Measurements from ENCODE around the gene PIGW.

Gene PIGW

DNA sequence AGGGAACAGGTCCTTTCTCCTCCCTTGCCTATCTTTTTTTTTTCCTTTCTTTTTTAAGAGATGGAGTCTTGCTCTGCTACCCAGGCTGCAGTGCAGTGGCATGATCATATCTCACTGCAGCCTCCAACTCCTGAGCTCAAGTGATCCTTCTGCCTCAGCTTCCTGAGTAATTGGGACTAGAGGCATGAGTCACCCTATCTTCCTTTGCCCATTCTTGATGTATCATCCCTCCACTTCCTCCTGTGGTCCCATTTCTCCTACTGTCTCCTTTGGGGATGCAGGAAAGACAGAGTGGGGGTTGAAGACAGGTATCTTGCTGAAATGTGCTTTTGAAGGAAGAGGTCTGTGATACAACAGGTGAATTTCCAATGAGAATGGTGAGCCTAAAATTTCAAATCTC lies 5.7 kb upstream of the PIGW start:
- no peak overlapping the region for H3K27ac ChIP-seq (ENCODE audit: low read length)

DNA sequence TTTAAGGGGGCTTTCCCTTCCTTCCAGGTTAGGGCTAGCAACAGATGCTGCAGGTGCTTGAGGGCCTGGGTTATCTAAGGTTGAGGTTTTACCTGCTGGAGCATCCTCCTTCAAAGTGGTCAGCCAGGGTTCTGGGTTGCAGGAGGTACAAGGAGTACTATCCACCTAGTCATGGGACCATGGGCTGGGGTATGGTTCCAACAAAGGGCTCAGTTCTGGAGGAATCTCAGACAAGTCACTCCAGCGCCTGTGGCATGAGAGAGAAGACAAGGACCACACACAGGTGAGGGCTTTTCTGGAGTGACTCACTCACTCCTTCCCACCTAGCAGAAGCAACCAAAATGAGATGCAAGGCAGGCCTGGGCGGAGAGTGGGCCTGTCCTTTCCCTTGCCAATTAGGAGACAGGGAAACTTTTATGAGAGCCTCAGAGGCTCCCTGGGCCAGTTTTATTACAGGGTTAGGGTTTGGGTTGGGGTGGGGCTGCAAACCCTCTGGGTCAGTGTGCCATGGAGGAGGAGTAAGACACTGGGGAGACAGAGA lies 2.3 kb upstream of the PIGW start:
- Histone ChIP-seq H3K27ac (ENCODE audit: low read length) (no peak overlapping the region), H3K9ac (ENCODE audit: low read length) (no peak overlapping the region), H2AFZ (ENCODE audit: low read length) (no peak overlapping the region), H3F3A (ENCODE audit: insufficient read depth, low read length) (peaks cover 9% of the 10 kb centered on the region; the same call in 1 of the 2 replicates), H4K20me1 (ENCODE audit: insufficient read depth, low read length) (no peaks in the 10 kb centered on the region), H3K36me3 (replicated peaks; ENCODE audit: insufficient read depth, low read length) (peaks cover 9% of the 10 kb centered on the region), H3K27me3 (replicated peaks; ENCODE audit: insufficient read depth, low read length) (no peaks in the 10 kb centered on the region), H3K9me2 (replicated peaks; ENCODE audit: insufficient read depth, low read length) (no peaks in the 10 kb centered on the region), H3K4me2 (ENCODE audit: low read depth, low read length) (no peak overlapping the region), H3K4me1 (ENCODE audit: low read length) (peaks cover 12% of the 10 kb centered on the region), H3K9me3 (replicated peaks; ENCODE audit: insufficient read depth, low read length) (no peaks in the 10 kb centered on the region), H3K4me3 (ENCODE audit: low read length) (no peak overlapping the region), H3K79me2 (ENCODE audit: low read length) (peaks cover 52% of the 10 kb centered on the region)
- TF ChIP-seq CTCF (IDR thresholded peaks at IDR 0.05; ENCODE audit: low read length): no peak
- TF ChIP-seq EZH2 (optimal IDR thresholded peaks at IDR 0.05; ENCODE audit: low read depth, low read length): no peak
- no peak for TF ChIP-seq EZH2phosphoT487 (IDR thresholded peaks at IDR 0.05; ENCODE audit: low read length)
- no peak for DNase-seq

More for the DNA sequence above, 5.7 kb upstream of the PIGW start:
- Histone ChIP-seq H3K4me3 (ENCODE audit: low read length) (no peak overlapping the region), H2AFZ (ENCODE audit: low read length) (no peak overlapping the region), H3K36me3 (replicated peaks; ENCODE audit: insufficient read depth, low read length) (peaks cover 23% of the 10 kb centered on the region), H3K9ac (ENCODE audit: low read length) (no peak overlapping the region), H3K79me2 (ENCODE audit: low read length) (peaks cover 29% of the 10 kb centered on the region), H3K9me2 (replicated peaks; ENCODE audit: insufficient read depth, low read length) (no peaks in the 10 kb centered on the region), H3K4me1 (ENCODE audit: low read length) (peaks cover 26% of the 10 kb centered on the region), H3F3A (ENCODE audit: insufficient read depth, low read length) (peaks cover 11% of the 10 kb centered on the region), H3K27me3 (replicated peaks; ENCODE audit: insufficient read depth, low read length) (no peaks in the 10 kb centered on the region), H4K20me1 (ENCODE audit: insufficient read depth, low read length) (no peaks in the 10 kb centered on the region), H3K9me3 (replicated peaks; ENCODE audit: insufficient read depth, low read length) (no peaks in the 10 kb centered on the region), H3K4me2 (ENCODE audit: low read depth, low read length) (no peak overlapping the region)
- TF ChIP-seq EZH2 (optimal IDR thresholded peaks at IDR 0.05; ENCODE audit: low read depth, low read length) (no peak), EZH2phosphoT487 (IDR thresholded peaks at IDR 0.05; ENCODE audit: low read length) (no peak), CTCF (IDR thresholded peaks at IDR 0.05; ENCODE audit: low read length) (no peak)
- no peak for DNase-seq

DNA sequence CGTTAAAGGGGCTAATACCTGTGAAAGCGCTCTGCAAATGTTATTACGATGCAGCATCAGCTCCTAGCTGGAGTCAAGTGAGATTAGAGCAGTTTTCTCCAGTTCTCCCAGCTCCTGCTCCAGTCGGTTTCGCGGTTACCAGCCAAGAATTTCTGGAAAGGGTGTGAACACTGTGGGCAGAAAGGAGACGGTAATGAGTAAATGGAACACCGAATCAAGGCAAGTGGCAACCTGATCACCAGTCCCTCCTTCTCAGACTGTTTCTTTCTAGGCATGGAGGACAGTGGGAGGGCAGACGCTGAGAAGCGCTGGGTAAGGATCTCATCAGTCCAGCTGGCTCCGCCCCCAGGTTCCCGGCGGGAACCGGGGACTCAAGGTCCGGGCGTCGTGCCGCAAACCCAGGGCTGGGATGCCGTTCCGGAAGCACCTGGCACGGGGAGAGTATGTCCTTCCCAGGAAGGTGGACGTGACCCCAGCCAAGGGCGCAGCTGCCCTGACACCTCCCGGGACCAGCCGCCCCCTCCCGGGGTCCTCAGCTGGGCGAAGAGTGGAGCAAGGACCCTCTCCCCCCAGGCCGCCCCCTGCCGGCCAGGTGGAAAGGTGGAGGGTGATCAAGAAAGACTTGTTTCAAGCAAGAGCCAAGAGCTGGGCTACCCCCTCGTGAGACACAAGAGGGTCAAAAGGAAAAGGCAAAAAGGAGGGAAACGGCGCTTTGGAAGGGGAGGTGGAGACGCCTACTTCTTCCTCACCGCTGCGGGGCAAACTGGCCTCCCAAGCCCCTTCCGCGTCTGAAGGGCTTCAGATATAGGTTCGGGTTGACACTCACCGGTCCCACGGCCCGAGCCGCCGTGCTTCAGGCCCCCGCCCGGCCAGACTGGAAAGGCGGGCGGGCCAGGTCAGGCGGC lies 600 bp upstream of the PIGW start:
- H3K27me3 ChIP-seq (replicated peaks; ENCODE audit: insufficient read depth, low read length): no peaks in the 10 kb centered on the region
- peaks cover 12% of the 10 kb centered on the region; the same call in 1 of the 2 replicates for H3F3A ChIP-seq (ENCODE audit: insufficient read depth, low read length)
- H3K9me2 ChIP-seq (replicated peaks; ENCODE audit: insufficient read depth, low read length): no peaks in the 10 kb centered on the region
- peaks cover 4% of the 10 kb centered on the region; the same call in 1 of the 2 replicates for H3K36me3 ChIP-seq (replicated peaks; ENCODE audit: insufficient read depth, low read length)
- peak overlapping the region; percentile 99 for H3K9ac ChIP-seq (ENCODE audit: low read length)
- H3K4me2 ChIP-seq (ENCODE audit: low read depth, low read length): peak overlapping the region; percentile 93
- peak overlapping the region; percentile 82 for H3K4me3 ChIP-seq (ENCODE audit: low read length)
- no peaks in the 10 kb centered on the region for H4K20me1 ChIP-seq (ENCODE audit: insufficient read depth, low read length)
- TF ChIP-seq CTCF (IDR thresholded peaks at IDR 0.05; ENCODE audit: low read length) (peak; percentile 78), EZH2phosphoT487 (IDR thresholded peaks at IDR 0.05; ENCODE audit: low read length) (no peak)
- H3K9me3 ChIP-seq (replicated peaks; ENCODE audit: insufficient read depth, low read length): no peaks in the 10 kb centered on the region
- peaks cover 12% of the 10 kb centered on the region for H3K4me1 ChIP-seq (ENCODE audit: low read length)
- H3K27ac ChIP-seq (ENCODE audit: low read length): peak overlapping the region; percentile 98
- H2AFZ ChIP-seq (ENCODE audit: low read length): peak overlapping the region; percentile 87
- DNase-seq: peak; percentile 59
- peaks cover 48% of the 10 kb centered on the region for H3K79me2 ChIP-seq (ENCODE audit: low read length)
